Calu3 (cell line): ENCODE results near the gene TYR. TPM values are rescaled to one million over a fixed set of nuclear protein-coding genes. Genes with fewer than 3 reads are reported as not detected.
"Not testable (repeated sequence)": the region's sequence is repeated elsewhere in the genome, so short reads cannot be mapped to it uniquely, and the experiment has no call there.

Experiments
- BruUV-seq: library from RNA; stranded (reverse); fragments of 400-500 nt; replicated peaks from 2 replicates; lab custom pipeline; 2021; lab: Mats Ljungman, UMichigan
- CTCF ChIA-PET: fragments of 300-600 bp; sonication (Branson Sonifier 250); formaldehyde crosslinking; loops from one replicate; lab custom pipeline; 2022; ENCODE audit warnings: antibody characterized with exemption; lab: Charles Lee
- DNase-seq: peaks from one replicate; pipeline ENCODE4 v3.0.0; 2022
- H3K27ac Mint-ChIP-seq: one replicate; pipeline ENCODE4 v1.8.0; 2022; ENCODE audit warnings: mixed read lengths; ENCODE audit not compliant: unreplicated experiment
- H3K27me3 Mint-ChIP-seq: one replicate; pipeline ENCODE4 v1.8.0; 2022; ENCODE audit warnings: mixed read lengths; ENCODE audit not compliant: unreplicated experiment
- H3K36me3 Mint-ChIP-seq: one replicate; pipeline ENCODE4 v1.8.0; 2022; ENCODE audit warnings: mild to moderate bottlenecking, moderate library complexity, mixed read lengths; ENCODE audit not compliant: insufficient read depth, unreplicated experiment
- H3K4me1 Mint-ChIP-seq: one replicate; pipeline ENCODE4 v1.8.0; 2022; ENCODE audit warnings: mild to moderate bottlenecking, low read depth, mixed read lengths; ENCODE audit not compliant: unreplicated experiment
- H3K4me3 Mint-ChIP-seq: one replicate; pipeline ENCODE4 v1.8.0; 2022; ENCODE audit warnings: mild to moderate bottlenecking, low read depth, moderate library complexity, mixed read lengths; ENCODE audit not compliant: unreplicated experiment
- H3K9me3 Mint-ChIP-seq: one replicate; pipeline ENCODE4 v1.8.0; 2022; ENCODE audit warnings: low read depth, mixed read lengths; ENCODE audit not compliant: unreplicated experiment
- CTCF ChIP-seq: fragments of 200-600 bp; IDR thresholded peaks from one replicate; pipeline ENCODE4 v1.8.0; 2022; ENCODE audit warnings: antibody characterized with exemption; ENCODE audit not compliant: unreplicated experiment
- intact Hi-C: fragments of 100-400 bp; cut with micrococcal nuclease; formaldehyde crosslinking; loops from one replicate; pipeline ENCODE4 v1.10.0; 2022; ENCODE audit not compliant: unreplicated experiment
- total RNA-seq: library from RNA; stranded (reverse); gene quantifications from 2 replicates; pipeline ENCODE4 v1.2.3, GENCODE V29; 2022

The TYR gene
- total RNA-seq, 1 experiment from 2014 or later: not detected

- H3K4me1 Mint-ChIP-seq: no peaks in the 10 kb centered on the region
- BruUV-seq: no TSS peak
- TF ChIP-seq CTCF: no peak
- no peak overlapping the region for H3K27ac Mint-ChIP-seq
- DNase-seq: no peak
- no peaks in the 10 kb centered on the region for H3K36me3 Mint-ChIP-seq
- no peak overlapping the region for H3K4me3 Mint-ChIP-seq
- CTCF ChIA-PET: no interaction called here
- no peaks in the 10 kb centered on the region for H3K9me3 Mint-ChIP-seq
- no peaks in the 10 kb centered on the region for H3K27me3 Mint-ChIP-seq
- intact Hi-C loops: no loop called here
Observed at GRCh38 chr11:89220684-89221339, 43.1 kb downstream of the TYR start.

- Mint-ChIP-seq H3K4me3 (no peak overlapping the region), H3K27ac (no peak overlapping the region), H3K9me3 (no peaks in the 10 kb centered on the region), H3K27me3 (no peaks in the 10 kb centered on the region), H3K36me3 (no peaks in the 10 kb centered on the region), H3K4me1 (no peaks in the 10 kb centered on the region)
- intact Hi-C loops: no loop called here
- CTCF ChIA-PET: no interaction called here
- DNase-seq: no peak
- no TSS peak for BruUV-seq
- no peak for TF ChIP-seq CTCF
Observed at GRCh38 chr11:89235083-89235482, 57.4 kb downstream of the TYR start.

GRCh38 chr11:89235976-89236375 lies 58.3 kb downstream of the TYR start:
- Mint-ChIP-seq H3K9me3 (no peaks in the 10 kb centered on the region), H3K36me3 (no peaks in the 10 kb centered on the region), H3K27ac (no peak overlapping the region), H3K4me1 (no peaks in the 10 kb centered on the region), H3K4me3 (no peak overlapping the region), H3K27me3 (no peaks in the 10 kb centered on the region)
- DNase-seq: no peak
- no TSS peak for BruUV-seq
- CTCF ChIA-PET: no interaction called here
- intact Hi-C loops: no loop called here
- TF ChIP-seq CTCF: no peak

GRCh38 chr11:89247007-89247406 lies 69.3 kb downstream of the TYR start:
- H3K4me1 Mint-ChIP-seq, DNase-seq, H3K4me3 Mint-ChIP-seq, H3K27ac Mint-ChIP-seq, BruUV-seq, H3K9me3 Mint-ChIP-seq, CTCF ChIA-PET, H3K27me3 Mint-ChIP-seq, intact Hi-C loops, H3K36me3 Mint-ChIP-seq: not testable (repeated sequence)

GRCh38 chr11:89249196-89249595 lies 71.5 kb downstream of the TYR start:
- BruUV-seq: no TSS peak
- no peak for DNase-seq
- no peak for TF ChIP-seq CTCF
- intact Hi-C loops: no loop called here
- no peak overlapping the region for H3K4me3 Mint-ChIP-seq
- H3K4me1 Mint-ChIP-seq: no peaks in the 10 kb centered on the region
- no peaks in the 10 kb centered on the region for H3K27me3 Mint-ChIP-seq
- H3K9me3 Mint-ChIP-seq: peaks cover 2% of the 10 kb centered on the region
- H3K27ac Mint-ChIP-seq: no peak overlapping the region
- CTCF ChIA-PET: no interaction called here
- H3K36me3 Mint-ChIP-seq: no peaks in the 10 kb centered on the region

- BruUV-seq, intact Hi-C loops, H3K4me3 Mint-ChIP-seq, DNase-seq, H3K27me3 Mint-ChIP-seq, H3K9me3 Mint-ChIP-seq, H3K27ac Mint-ChIP-seq, CTCF ChIA-PET, H3K4me1 Mint-ChIP-seq, H3K36me3 Mint-ChIP-seq: not testable (repeated sequence)
Observed at GRCh38 chr11:89261483-89261882, 83.8 kb downstream of the TYR start.
